ENCODE measurements around the gene BRD7.

Gene BRD7

GRCh38 chr16:50303041-50303604, 65.7 kb downstream of the BRD7 start:
- no peak for DNase-seq

DNA sequence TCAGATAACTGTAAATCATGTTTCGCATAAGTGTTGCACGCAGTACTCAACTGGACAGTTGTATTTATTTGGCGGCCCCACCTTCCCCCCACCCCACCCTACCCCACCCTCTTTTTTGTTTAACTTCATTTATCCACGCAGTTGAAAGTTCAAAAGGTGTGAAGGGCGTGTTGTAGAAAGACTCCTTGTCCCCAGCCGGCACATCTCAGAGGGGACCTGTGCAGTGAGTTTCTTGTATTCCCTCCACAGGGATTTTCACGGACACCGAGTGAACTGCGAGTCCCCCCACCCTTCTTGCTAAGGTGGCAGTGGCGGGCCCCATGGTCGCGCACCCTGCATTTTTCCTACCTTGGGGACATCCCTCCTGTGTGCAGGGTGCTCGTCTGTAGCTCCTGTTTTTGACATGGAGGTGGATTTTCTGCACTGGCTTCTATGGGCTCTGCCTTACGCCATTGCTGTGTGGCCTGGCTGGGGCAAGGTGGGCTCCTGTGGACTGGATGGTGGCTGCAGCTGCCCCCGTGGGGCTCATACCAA, 66.2 kb downstream of the BRD7 start:
- DNase-seq: no peak

GRCh38 chr16:50301626-50302471, 66.9 kb downstream of the BRD7 start:
- no peak for DNase-seq

DNA sequence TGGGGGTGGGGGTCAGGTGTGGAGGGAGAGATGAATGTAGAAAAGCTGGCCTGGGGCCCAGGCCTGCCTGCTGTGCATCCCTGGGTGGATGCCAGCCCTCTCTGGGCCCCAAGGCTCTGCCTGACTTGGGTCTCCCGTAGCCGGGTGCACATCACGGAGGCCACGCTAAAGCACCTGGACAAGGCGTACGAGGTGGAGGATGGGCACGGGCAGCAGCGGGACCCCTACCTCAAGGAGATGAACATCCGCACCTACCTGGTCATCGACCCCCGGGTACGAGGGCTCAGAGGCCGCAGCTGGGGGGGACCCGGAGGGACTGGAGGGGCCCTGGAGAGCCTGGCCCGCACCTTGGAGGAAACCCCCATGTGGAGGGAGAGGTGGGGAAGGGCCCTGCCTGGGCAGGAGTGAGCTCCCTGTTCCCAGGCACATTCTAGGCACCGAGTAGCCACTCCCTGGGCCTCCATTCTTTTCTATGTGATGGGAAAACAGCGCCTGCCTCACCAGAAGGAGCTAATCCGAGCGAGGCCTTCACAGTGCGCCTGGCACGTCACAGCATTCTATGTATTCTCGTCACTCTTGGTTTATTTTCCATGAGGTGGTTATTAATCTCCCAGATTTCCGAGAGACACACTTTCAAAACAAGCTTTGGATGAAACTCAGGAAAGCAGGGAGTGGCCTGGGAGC, 67.7 kb downstream of the BRD7 start:
- DNase-seq: no peak

DNA sequence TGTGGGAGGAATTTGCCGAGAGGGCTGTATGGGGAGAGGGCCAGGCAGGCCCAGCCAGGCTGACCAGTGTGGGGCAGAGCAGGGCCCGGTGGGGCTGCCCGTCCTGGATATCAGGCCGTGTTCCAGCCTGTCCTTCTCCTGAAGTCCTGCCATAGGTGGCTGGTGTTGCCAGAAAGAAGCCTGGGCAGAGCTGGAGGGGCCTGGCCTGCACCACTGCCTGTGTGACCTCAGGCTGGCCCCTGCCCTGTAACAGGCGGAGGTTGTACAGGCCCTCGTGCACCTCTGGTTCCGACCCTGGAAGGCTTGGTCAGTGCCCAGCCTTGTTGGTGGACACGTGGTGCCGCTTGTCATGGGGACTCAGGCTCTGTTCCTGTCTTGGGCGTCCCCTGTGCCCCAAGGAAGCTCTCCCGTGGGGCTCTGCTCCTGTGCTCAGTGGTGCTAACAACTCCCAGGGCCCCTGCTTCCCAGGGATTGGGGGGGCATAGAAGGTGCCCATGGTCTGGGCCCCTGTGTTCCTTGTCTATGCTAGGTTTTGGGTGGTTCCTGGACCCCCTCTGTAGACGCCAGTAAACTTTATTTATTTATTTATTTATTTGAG, 69.2 kb downstream of the BRD7 start:
- no peak for DNase-seq

- no peak for DNase-seq
Measured at GRCh38 chr16:50298591-50299507, 69.9 kb downstream of the BRD7 start.

DNA sequence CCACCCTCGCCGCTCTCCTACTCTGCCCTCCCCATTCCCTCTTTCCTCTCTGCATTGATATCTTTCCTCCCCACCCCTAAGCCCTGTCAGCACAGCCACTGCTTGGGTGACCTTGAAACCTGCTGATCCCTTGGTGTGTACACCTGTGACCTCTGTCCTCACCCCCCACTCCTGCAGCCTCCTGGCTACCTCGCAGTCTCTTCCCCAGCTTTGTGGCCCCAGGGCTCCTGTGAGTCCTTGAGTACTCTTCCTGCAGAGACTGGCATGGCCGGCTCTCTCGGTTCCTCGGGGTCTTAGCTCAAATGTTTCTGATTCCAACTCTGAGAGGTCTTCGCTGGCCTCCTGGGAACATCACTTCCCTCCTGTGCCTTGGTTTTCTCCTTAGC, 70.7 kb downstream of the BRD7 start:
- no peak for DNase-seq

DNA sequence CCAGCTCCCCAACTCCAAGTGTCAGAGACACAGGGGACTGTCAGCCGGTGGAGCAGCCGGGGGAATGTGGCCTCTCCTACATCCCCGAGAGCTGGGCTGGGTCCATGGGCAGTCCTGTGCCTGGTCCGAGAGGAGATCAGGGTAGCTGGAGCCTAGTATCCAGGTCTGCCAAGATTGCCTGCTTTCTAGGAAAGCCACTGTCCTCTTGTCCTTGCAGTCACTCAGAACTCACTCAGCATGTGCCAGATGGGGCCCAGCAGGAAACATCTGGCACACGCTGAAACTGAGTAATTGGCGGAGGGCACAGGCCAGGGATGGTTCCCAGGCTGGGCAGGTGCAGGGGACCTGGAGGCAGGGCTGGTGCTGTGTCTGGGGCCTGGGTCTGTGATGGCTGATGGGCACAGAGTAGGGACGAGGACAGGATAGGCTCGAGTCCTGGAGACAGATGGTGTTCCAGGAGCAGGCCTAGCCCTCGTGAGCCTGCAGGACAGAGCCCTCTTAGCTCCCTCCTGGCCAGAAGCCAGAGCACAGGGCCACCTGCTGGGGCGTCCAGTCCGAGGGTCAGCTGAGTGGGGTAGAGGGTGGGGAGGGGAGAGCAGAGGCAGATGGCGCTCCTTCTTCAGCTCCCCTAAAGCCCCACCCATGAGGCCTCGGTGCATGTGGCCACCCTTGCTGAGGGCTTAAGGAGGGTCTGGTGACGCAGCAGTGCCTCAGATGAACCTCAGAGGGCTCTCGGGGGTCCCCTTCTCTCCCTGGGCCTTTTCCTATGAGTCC, 71.3 kb downstream of the BRD7 start:
- DNase-seq: no peak

DNA sequence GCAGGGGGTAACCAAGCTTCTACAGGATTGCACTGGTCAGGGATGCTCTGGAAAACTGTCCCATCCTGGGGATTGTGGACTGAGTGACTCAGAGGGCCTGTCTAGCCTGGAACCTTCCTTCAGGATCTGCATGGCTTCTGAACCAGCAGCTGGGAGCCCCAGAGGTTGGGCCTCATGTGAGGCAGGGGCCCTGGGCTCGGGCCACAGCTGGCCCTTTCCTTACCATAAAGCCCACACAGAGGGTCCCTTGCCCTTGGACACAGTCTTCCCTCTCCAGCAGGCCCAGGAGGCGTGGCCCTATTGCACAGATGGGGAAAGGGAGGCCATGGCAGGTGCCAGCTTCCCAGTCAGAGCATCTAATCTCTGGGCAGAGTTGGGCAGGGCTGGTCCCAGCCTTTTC, 72.0 kb downstream of the BRD7 start:
- no peak for DNase-seq

DNA sequence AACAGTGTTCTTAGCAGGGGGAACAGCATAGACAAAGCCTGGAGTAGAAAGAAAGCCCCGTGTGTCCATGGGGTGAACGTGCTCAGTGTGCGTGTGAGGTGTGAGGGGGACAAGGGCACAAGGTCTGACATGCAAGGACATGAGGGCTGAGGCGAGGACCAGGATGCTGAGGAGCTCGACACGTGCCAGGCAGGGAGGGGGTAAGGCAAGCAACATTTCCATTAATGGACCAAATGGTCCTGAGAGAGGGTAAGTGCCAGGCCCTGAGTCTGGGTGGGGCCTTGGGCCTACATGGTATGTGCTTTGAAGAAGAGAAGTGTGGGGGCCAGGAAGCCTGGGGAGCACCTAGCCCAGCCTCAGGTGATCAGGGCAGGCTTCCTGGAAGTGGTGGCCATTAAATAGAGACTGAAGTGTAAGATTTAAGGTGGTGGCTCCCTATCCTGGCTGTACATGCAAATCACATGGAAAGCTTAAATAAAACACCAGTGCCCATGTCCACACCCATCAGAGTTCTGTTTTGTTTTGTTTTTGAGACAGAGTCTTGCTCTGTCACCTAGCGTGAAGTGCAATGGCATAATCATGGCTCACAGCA, 73.2 kb downstream of the BRD7 start:
- no peak for DNase-seq

DNA sequence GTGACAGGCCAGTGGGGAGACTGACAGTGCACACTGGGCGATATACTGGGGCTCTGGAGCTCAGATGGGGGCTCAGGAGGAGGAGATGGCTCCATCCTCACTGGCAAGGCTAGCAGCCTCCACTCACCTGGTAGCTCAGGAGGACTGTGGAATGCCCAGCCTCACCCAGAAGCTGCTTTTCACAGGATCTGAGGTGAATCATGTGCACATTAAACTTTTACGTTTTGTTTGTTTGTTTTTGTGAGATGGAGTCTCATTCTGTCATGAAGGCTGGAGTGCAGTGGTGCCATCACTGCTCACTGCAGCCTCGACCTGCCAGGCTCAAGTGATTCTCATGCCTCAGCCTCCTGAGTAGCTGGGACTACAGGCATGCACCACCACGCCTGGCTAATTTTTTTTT, 73.8 kb downstream of the BRD7 start:
- no peak for DNase-seq

DNA sequence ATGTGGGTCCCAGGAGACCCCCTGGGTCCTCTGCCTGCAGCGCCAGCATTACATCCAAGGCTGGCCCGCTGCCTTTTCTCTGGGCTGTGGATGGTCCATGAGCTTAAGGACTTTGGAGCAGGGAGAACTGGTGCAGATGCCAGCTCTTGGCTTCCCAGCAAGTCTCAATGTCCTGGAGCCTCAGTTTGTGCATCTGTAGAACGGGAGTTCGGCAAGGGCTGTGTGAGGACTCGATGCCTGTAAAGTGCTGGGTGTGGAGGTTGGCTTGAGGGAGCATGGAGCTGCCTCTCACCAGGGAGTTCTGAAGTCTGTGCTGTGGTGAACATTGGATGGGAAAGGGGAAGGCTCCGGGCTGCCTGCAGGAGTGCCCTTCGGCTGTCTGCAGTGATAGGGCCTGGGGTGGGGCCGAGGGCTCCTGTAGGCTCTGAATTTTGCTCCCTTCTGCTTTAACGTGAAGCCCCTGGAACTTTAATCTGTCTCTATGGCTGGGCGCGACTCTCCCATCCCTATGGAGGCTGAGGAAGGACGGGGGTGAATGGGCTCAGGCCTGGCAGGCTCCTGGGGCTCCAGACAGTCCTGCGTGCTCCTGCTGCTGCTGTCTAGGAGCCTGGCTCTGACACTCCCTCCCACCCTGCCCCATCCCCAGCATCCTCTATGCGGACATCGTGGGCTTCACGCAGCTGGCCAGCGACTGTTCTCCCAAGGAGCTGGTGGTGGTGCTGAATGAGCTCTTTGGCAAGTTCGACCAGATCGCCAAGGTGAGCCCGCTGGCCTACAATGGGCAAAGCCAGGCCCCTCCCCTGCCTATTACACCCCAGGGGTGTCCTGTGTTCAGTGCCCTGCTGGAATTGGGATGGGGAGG, 74.6 kb downstream of the BRD7 start:
- no peak for DNase-seq

GRCh38 chr16:50293041-50293783, 75.6 kb downstream of the BRD7 start:
- no peak for DNase-seq

DNA sequence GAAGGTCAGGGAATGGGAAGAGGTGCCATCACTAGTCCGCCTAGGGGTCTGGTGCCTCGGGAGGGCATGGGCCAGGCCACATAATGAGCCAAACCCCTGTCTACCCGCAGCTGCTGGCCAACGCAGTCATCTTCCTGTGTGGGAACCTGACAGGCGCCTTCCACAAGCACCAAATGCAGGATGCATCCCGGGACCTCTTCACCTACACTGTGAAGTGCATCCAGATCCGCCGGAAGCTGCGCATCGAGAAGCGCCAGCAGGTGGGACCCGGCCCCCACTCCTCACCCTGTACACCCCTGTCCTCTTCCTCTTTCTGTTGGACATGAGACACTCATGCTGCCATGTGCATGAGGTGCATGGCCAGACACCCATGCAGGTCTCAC, 76.2 kb downstream of the BRD7 start:
- DNase-seq: no peak

- DNase-seq: no peak
Measured at GRCh38 chr16:50291719-50292565, 76.8 kb downstream of the BRD7 start.

GRCh38 chr16:50290856-50291255, 77.9 kb downstream of the BRD7 start:
- no peak for DNase-seq

GRCh38 chr16:50289950-50290764, 78.6 kb downstream of the BRD7 start:
- no peak for DNase-seq

DNA sequence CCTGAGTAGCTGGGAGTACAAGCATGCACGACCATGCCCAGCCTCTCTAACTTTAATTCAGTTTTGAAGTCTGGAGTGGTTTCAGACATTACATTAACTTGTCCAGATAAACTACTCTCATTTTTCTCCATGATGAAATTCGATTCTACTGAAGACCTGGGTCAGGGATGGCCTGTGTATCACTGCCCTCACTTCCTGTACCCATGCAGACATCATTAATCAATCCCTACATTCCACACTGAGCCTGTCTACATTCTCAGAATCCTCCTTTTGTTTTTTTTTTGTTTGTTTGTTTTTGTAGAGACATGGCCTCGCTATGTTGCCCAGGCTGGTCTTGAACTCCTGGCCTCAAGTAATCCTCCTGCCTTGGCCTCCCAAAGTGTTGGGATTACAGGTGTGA, 79.9 kb downstream of the BRD7 start:
- no peak for DNase-seq
